A673 (cell line): Measurements from ENCODE around the gene GOLGA8Q. TPM values are rescaled to one million over a fixed set of nuclear protein-coding genes. Genes with fewer than 3 reads are reported as not detected.
"Not testable (repeated sequence)": the region's sequence is repeated elsewhere in the genome, so short reads cannot be mapped to it uniquely, and the experiment has no call there.

Experiments used
- Bru-seq: library from RNA; stranded (reverse); fragments of 400-500 nt; gene quantifications from one replicate; lab custom pipeline; 2021; lab: Mats Ljungman, UMichigan
- BruChase-seq, 2 experiments: library from RNA; stranded (reverse); fragments of 400-500 nt; gene quantifications; one replicate each; lab custom pipeline; 2021; lab: Mats Ljungman, UMichigan
- BruUV-seq: library from RNA; stranded (reverse); fragments of 400-500 nt; replicated peaks from 2 replicates; lab custom pipeline; 2021; lab: Mats Ljungman, UMichigan
- CTCF ChIA-PET: fragments of 300-600 bp; sonication (Branson Sonifier 250); formaldehyde crosslinking; loops from one replicate; lab custom pipeline; 2022; ENCODE audit warnings: antibody characterized with exemption; lab: Charles Lee
- POLR2A ChIA-PET: fragments of 300-600 bp; sonication (Branson Sonifier 250); formaldehyde crosslinking; loops from one replicate; lab custom pipeline; 2022; ENCODE audit warnings: antibody characterized with exemption; ENCODE audit not compliant: low non-redundant PET; lab: Charles Lee
- DNase-seq: peaks from one replicate; pipeline ENCODE4 v3.0.0-alpha.2; 2015; ENCODE audit warnings: low spot score
- H3K27ac ChIP-seq: fragments of 200-600 bp; sonication (generic); 2 replicates; pipeline ENCODE4 v1.5.1; 2016; ENCODE audit warnings: mixed run types, low read depth, mild to moderate bottlenecking, mixed read lengths, antibody characterized with exemption, low read length; ENCODE audit not compliant: poor library complexity, severe bottlenecking
- H3K27me3 ChIP-seq: fragments of 200-600 bp; sonication (generic); replicated peaks from 2 replicates; pipeline ENCODE4 v1.6.1; 2017; ENCODE audit warnings: mixed run types, low read depth, mild to moderate bottlenecking, mixed read lengths, antibody characterized with exemption, low read length; ENCODE audit not compliant: insufficient read depth, poor library complexity
- H3K36me3 ChIP-seq: fragments of 200-600 bp; sonication (generic); 2 replicates; pipeline ENCODE4 v1.6.1; 2016; ENCODE audit warnings: mixed run types, mild to moderate bottlenecking, mixed read lengths, antibody characterized with exemption, low read length; ENCODE audit not compliant: insufficient read depth, poor library complexity, severe bottlenecking
- H3K4me1 ChIP-seq: fragments of 200-600 bp; sonication (generic); 2 replicates; pipeline ENCODE4 v1.6.1; 2017; ENCODE audit warnings: mixed run types, mild to moderate bottlenecking, mixed read lengths, antibody characterized with exemption, low read length; ENCODE audit not compliant: insufficient read depth, poor library complexity, severe bottlenecking
- H3K4me3 ChIP-seq: fragments of 200-600 bp; sonication (generic); 2 replicates; pipeline ENCODE4 v1.5.1; 2016; ENCODE audit warnings: low read depth, mixed run types, mild to moderate bottlenecking, mixed read lengths, low read length; ENCODE audit not compliant: poor library complexity, severe bottlenecking
- H3K9me3 ChIP-seq: fragments of 200-600 bp; sonication (generic); 2 replicates; pipeline ENCODE4 v1.6.1; 2016; ENCODE audit warnings: mixed run types, low read depth, mild to moderate bottlenecking, mixed read lengths, antibody characterized with exemption, low read length; ENCODE audit not compliant: poor library complexity, severe bottlenecking
- intact Hi-C: fragments of 100-400 bp; cut with micrococcal nuclease; formaldehyde crosslinking; loops from one replicate; pipeline ENCODE4 v1.10.0; 2022; ENCODE audit not compliant: unreplicated experiment
- long read RNA-seq: library from polyadenylated mRNA; stranded (forward); transcript quantifications from one replicate; pipeline ENCODE4 v2.0.0, GENCODE V29; 2022
- total RNA-seq: library from RNA; stranded (reverse); gene quantifications from 2 replicates; pipeline ENCODE4 v1.2.3, GENCODE V29; 2021

The GOLGA8Q gene
- total RNA-seq, result 0.56 and 1.8 TPM in 2 replicates
- percentile 8 among the genes with signal in this experiment for Bru-seq, nascent RNA
- BruChase-seq, experiment 1, labeled RNA remaining after a 2-hour chase, result percentile 21 among the genes with signal in this experiment
- BruChase-seq, experiment 2, labeled RNA remaining after a 6-hour chase, result percentile 28 among the genes with signal in this experiment
- long read RNA-seq, result 0 reads

DNA sequence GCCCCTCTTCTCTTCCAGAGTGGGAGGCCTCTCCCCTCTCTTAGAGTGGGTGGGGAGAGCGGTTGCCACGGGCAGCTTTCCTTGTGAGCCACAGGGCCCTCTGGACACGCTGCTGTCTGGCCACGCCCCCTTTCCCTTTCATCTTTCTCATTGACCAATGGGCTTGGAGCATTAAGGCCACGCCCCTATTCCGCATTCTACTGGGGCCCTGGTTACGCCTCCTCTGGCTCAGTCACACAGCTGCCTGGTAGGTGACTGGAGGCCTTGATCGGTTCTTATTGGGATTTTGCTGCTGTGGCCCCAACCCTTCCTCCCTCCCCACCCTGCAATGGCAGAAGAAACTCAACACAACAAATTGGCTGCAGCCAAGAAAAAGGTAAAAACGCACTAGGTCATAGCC is at the start of gene GOLGA8Q:
GOLGA8Q (plus strand) TSS at position 301 of the 400 bp plus-strand sequence; CDS start at position 329, 28 bp downstream.
- BruUV-seq, CTCF ChIA-PET, H3K4me1 ChIP-seq, DNase-seq, H3K9me3 ChIP-seq, intact Hi-C loops, H3K27me3 ChIP-seq, H3K27ac ChIP-seq, H3K4me3 ChIP-seq, H3K36me3 ChIP-seq, POLR2A ChIA-PET: not testable (repeated sequence)

DNA sequence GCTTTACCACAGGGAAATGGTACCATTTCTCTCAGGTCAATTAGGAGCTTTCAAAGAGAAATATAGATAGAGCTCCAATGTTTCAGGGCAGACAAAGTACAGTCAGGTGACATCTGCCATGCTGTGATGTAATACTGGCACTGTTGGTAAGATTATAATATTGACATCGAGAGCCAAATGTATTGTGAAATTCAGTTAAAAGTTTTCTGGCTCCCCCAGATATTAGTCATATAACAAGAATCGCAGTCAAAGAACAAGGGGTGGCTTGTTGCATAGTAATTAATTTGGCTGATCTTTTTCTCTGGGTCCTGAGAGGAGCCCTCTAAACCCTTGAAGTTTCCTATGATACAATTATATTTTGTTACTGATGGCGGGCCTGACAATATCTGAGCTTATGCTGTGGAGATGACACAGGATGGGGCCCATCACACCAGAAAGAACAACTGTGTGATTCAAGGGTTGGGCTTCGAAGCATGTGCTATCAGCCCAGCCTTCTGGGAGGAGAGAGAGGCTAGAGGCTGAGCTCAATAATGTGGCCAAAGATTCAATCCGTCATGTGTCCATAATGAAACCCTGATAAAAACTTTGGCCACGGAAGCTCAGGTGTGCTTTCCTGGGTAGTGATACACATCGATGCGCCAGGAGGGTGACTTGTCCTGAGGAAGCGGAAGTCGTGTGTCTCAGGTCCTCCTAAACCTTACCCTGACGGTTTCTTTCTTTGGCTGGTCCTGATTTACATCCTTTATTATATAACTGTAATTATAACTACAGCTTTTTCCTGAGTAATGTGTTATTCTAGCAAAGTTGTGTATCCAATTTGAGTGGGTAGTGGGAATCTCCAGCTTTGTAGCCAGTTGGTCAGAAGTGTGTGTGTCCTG is 48.7 kb upstream of the GOLGA8Q start:
- H3K27ac ChIP-seq, H3K9me3 ChIP-seq, BruUV-seq, H3K27me3 ChIP-seq, H3K36me3 ChIP-seq, H3K4me1 ChIP-seq, CTCF ChIA-PET, H3K4me3 ChIP-seq, intact Hi-C loops, POLR2A ChIA-PET, DNase-seq: not testable (repeated sequence)

- POLR2A ChIA-PET, H3K4me3 ChIP-seq, H3K27ac ChIP-seq, BruUV-seq, H3K36me3 ChIP-seq, DNase-seq, H3K9me3 ChIP-seq, CTCF ChIA-PET, intact Hi-C loops, H3K4me1 ChIP-seq, H3K27me3 ChIP-seq: not testable (repeated sequence)
These were observed 47.5 kb upstream of the GOLGA8Q start for GRCh38 chr15:30504162-30504843.

DNA sequence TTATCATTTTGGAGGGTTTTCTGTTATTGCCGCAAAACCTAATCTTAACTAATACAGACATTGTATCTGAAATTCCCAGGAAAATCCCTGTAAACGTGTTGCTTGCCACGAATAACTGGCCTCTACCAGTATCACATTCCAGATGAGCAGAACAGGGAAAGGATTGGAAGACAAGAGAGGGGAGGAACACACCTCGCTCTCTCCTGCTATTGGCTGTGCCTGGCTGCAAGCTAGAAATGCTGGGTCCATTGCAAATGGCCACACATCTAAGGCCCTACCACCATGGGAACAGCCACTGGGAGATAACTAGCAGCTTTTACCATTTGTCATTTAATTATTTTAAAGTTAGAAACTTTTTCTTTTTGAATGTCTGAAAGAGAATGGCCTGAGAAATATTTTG is 37.3 kb upstream of the GOLGA8Q start:
- H3K36me3 ChIP-seq, H3K4me3 ChIP-seq, H3K4me1 ChIP-seq, H3K27ac ChIP-seq, intact Hi-C loops, CTCF ChIA-PET, DNase-seq, H3K27me3 ChIP-seq, POLR2A ChIA-PET, BruUV-seq, H3K9me3 ChIP-seq: not testable (repeated sequence)

DNA sequence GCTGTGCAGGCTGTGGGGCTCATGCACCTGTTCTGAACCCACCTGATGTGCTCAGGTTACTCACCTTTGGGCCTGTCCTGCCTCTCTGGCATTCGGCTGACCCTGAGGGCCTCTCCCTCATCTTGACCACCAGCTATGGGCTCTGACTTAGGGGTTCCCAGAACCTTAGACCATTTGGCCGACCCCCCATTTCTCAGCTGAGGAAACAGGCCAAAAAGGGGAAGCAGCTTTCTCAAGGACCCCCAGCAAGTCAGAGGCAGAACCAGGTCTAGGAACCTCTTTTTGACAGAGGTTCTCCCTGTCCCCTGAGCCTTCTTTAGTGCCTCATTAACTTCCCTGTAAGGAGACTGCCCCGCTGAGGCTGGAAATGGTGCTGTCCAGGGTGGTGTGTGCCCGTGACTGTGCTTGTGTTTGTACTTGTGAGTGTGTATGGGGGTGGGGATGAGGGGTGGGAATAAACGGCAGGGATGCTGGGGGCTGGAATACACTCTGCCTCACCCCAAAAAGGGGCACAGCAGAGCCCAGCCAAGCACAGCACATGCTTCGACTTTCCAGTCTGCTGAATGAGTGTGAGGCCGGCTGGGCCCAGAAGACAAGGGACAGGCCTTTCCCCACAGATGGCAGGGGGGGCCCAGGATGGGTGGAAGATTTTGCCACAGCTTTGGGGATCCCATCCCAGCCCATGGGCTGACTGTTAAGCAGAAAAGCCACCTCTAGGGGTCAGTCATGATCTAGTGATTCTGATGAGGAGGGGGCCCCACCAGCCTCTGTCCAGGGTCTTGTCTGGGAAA is 28.2 kb upstream of the GOLGA8Q start:
- CTCF ChIA-PET, H3K9me3 ChIP-seq, POLR2A ChIA-PET, DNase-seq, H3K27me3 ChIP-seq, H3K27ac ChIP-seq, H3K4me1 ChIP-seq, H3K36me3 ChIP-seq, intact Hi-C loops, BruUV-seq, H3K4me3 ChIP-seq: not testable (repeated sequence)

DNA sequence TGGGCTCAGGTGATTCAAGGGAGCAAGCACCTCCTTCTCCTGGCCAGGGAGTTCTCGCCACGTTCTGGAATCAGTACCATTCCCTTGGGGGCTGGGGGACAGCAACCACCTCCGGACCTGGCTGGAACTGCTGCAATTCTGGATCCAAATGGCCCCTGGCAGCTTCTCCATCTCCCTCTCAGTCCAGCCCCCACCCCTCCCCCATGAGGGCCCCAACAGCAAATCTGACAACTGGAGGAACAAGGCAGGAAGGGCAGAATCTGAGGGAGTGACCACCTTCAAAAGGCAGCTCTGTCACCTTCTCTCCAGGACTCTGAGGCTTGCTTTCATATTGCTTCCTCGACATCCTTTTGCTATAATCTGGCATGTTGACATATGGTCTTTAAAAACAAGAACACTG is 25.9 kb upstream of the GOLGA8Q start:
- DNase-seq, H3K36me3 ChIP-seq, BruUV-seq, H3K4me1 ChIP-seq, H3K4me3 ChIP-seq, H3K9me3 ChIP-seq, POLR2A ChIA-PET, H3K27ac ChIP-seq, H3K27me3 ChIP-seq, intact Hi-C loops, CTCF ChIA-PET: not testable (repeated sequence)

DNA sequence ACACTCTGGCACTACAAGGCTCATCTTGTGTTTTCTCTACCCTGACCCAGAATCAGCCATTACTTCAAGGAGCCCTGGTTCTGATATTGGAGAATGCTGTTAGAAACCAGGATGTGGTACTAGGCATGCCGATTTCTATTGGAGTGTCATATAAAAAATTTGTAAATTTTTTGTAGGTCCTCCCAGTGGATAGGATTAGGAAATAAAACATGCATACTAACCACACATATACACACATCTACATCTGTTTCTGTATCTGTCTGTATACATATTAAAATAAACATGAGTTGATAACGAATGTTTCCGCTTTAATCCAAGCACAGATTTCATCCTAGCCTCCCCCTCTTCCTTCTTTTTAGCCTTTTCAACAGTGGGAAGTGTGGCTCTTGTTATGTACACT is 22.8 kb upstream of the GOLGA8Q start:
- H3K4me1 ChIP-seq, H3K27me3 ChIP-seq, POLR2A ChIA-PET, BruUV-seq, H3K4me3 ChIP-seq, CTCF ChIA-PET, DNase-seq, H3K27ac ChIP-seq, H3K9me3 ChIP-seq, intact Hi-C loops, H3K36me3 ChIP-seq: not testable (repeated sequence)
